Gastrocnemius medialis (tissue), 4 donors: ENCODE data around the gene PIK3R6.

Experiments
- POLR2A ChIP-seq, 2 donors: fragments of 450-650 bp; IDR thresholded peaks; one replicate each; pipeline ENCODE4 v1.6.1; 2017; ENCODE audit warnings: antibody characterized with exemption in 2 of 2, mild to moderate bottlenecking in 2 of 2, moderate library complexity in 2 of 2
- TF ChIP-seq, protein P1 (sequence below), 5 experiments: fragments of 450-650 bp in 3 of 5; fragments of 200-600 bp in 2 of 5; sonication (generic) in 2 of 5; IDR thresholded peaks in 4 of 5; conservative IDR thresholded peaks in 1 of 5; 1 replicate in 4 of 5; 2 replicates in 1 of 5; pipeline ENCODE4 v1.5.1; 2016 to 2019; ENCODE audit warnings: antibody characterized with exemption in 5 of 5, mild to moderate bottlenecking in 3 of 5, moderate library complexity in 3 of 5

DNA sequence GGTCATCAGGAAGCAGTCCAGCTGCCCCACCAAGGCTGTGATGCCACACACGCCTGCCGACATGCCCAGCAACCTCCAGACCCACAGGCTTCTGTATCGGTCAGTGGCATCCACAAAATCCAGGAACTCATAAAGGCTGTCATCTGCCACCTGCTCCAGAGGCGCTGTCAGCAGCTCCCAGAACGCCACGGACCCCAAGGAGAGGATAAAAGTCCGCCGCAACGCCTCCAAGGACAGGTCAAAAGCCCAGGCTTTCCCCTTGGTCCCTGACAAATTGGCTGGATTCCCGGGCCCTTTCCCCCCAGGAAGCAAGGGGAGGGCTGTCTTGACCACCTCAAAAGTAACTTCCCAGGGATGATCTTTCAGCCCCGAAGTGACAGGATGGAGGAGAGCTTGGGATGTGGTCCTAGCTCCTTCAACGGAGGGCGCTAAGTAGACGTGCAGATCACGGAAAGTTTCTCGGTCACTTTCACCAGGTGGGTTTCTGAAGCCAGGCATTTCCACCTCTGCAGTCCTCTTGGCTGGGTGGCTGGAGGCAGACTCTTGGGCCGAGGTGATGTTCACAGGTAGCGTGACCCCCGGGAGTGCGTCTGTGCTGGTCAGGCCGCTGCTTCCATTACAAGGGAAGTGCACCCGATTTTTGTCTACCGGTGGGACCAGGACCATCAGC lies 69.2 kb downstream of the PIK3R6 start:
- no peak for TF ChIP-seq POLR2A (IDR thresholded peaks at IDR 0.05)
- TF ChIP-seq, protein P1, sequence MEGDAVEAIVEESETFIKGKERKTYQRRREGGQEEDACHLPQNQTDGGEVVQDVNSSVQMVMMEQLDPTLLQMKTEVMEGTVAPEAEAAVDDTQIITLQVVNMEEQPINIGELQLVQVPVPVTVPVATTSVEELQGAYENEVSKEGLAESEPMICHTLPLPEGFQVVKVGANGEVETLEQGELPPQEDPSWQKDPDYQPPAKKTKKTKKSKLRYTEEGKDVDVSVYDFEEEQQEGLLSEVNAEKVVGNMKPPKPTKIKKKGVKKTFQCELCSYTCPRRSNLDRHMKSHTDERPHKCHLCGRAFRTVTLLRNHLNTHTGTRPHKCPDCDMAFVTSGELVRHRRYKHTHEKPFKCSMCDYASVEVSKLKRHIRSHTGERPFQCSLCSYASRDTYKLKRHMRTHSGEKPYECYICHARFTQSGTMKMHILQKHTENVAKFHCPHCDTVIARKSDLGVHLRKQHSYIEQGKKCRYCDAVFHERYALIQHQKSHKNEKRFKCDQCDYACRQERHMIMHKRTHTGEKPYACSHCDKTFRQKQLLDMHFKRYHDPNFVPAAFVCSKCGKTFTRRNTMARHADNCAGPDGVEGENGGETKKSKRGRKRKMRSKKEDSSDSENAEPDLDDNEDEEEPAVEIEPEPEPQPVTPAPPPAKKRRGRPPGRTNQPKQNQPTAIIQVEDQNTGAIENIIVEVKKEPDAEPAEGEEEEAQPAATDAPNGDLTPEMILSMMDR (IDR thresholded peaks at IDR 0.05 in 4 of 5, conservative IDR thresholded peaks at IDR 0.05 in 1 of 5) = no peak
